Nephron (organoid): ENCODE measurements around the gene PSAT1.

Experiments
- H3K27ac Mint-ChIP-seq, 3 experiments: 2 replicates each; pipeline ENCODE4 v1.8.0; 2020; ENCODE audit warnings: mixed read lengths in 3 of 3, mild to moderate bottlenecking in 2 of 3, moderate library complexity in 1 of 3
- H3K27me3 Mint-ChIP-seq: 2 replicates; pipeline ENCODE4 v1.8.0; 2021; ENCODE audit warnings: low read depth, mild to moderate bottlenecking, moderate library complexity, mixed read lengths
- H3K36me3 Mint-ChIP-seq: 2 replicates; pipeline ENCODE4 v1.8.0; 2020; ENCODE audit warnings: low read depth, mixed read lengths
- H3K4me1 Mint-ChIP-seq: 2 replicates; pipeline ENCODE4 v1.8.0; 2020; ENCODE audit warnings: mixed read lengths
- H3K4me3 Mint-ChIP-seq, 3 experiments: 2 replicates each; pipeline ENCODE4 v1.8.0; 2020; ENCODE audit warnings: mild to moderate bottlenecking in 3 of 3, mixed read lengths in 3 of 3, moderate library complexity in 2 of 3
- H3K9me3 Mint-ChIP-seq: 2 replicates; pipeline ENCODE4 v1.8.0; 2020; ENCODE audit warnings: mixed read lengths
- CTCF ChIP-seq, 3 experiments: fragments of 200-600 bp; sonication (generic); IDR thresholded peaks; one replicate each; pipeline ENCODE4 v1.5.0; 2021; ENCODE audit warnings: antibody characterized with exemption in 3 of 3; ENCODE audit not compliant: unreplicated experiment in 3 of 3

Gene PSAT1

GRCh38 chr9:78306222-78307076 lies 9.5 kb downstream of the PSAT1 start:
- Mint-ChIP-seq H3K4me1 (no peaks in the 10 kb centered on the region), H3K27me3 (no peaks in the 10 kb centered on the region), H3K27ac (no peak overlapping the region), H3K4me3 (no peak overlapping the region), H3K36me3 (peaks cover 74% of the 10 kb centered on the region), H3K9me3 (no peaks in the 10 kb centered on the region)
- TF ChIP-seq CTCF (IDR thresholded peaks at IDR 0.05; ENCODE audit: unreplicated experiment in 3 of 3): no peak

GRCh38 chr9:78307360-78307759 lies 10.4 kb downstream of the PSAT1 start:
- Mint-ChIP-seq H3K9me3 (no peaks in the 10 kb centered on the region), H3K27ac (peak overlapping the region in 1 of 3 experiments; percentile 18), H3K4me3 (no peak overlapping the region), H3K36me3 (peaks cover 70% of the 10 kb centered on the region), H3K27me3 (no peaks in the 10 kb centered on the region), H3K4me1 (no peaks in the 10 kb centered on the region)
- no peak for TF ChIP-seq CTCF (IDR thresholded peaks at IDR 0.05; ENCODE audit: unreplicated experiment in 3 of 3)

DNA sequence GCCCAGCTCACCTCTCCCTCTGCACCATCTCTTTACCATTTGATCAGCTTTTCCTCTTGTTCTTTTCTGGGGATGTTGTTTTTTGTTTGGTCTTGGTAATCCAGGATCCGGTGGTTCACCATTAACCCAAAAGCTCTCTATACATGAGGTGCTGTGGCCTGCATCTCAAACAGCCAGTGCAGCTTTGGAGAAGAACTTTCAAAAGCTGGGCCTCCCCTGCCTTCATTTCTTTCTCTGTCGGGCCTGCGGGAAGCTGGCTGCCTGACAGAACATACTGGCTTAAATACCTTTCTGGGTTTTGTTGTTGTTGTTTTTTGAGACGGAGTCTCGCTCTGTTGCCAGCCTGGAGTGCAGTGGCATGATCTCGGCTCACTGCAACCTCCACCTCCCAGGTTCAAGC lies 12.1 kb downstream of the PSAT1 start:
- Mint-ChIP-seq H3K9me3 (no peaks in the 10 kb centered on the region), H3K4me3 (no peak overlapping the region), H3K36me3 (peaks cover 60% of the 10 kb centered on the region), H3K27me3 (no peaks in the 10 kb centered on the region), H3K4me1 (no peaks in the 10 kb centered on the region), H3K27ac (no peak overlapping the region)
- TF ChIP-seq CTCF (IDR thresholded peaks at IDR 0.05; ENCODE audit: unreplicated experiment in 3 of 3): no peak

DNA sequence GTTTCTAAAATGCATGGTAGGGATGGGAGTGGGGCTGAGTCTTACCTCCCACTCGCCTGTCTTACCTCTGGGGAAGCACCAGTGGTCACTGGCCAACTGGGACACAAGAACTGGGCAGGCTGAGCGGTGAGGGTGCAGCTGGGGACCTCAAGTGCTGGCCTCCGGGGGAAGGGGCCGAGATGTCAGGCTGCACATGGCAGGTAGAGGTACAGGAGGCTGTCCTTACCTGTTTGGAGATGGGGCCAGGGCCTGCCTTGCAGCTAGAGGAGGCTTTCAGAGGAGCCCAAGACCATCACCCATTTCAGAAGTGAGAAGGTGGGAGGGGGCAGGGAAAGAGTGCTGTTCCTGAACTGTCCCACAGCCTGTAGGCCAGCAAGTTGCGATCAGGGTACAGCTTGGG lies 14.2 kb downstream of the PSAT1 start:
- H3K4me1 Mint-ChIP-seq: peaks cover 16% of the 10 kb centered on the region
- H3K9me3 Mint-ChIP-seq: no peaks in the 10 kb centered on the region
- H3K4me3 Mint-ChIP-seq: no peak overlapping the region
- TF ChIP-seq CTCF (IDR thresholded peaks at IDR 0.05; ENCODE audit: unreplicated experiment in 3 of 3): no peak
- no peak overlapping the region for H3K27ac Mint-ChIP-seq
- no peaks in the 10 kb centered on the region for H3K27me3 Mint-ChIP-seq
- H3K36me3 Mint-ChIP-seq: peaks cover 52% of the 10 kb centered on the region

GRCh38 chr9:78311886-78312524 lies 15.1 kb downstream of the PSAT1 start:
- no peaks in the 10 kb centered on the region for H3K27me3 Mint-ChIP-seq
- no peak for TF ChIP-seq CTCF (IDR thresholded peaks at IDR 0.05; ENCODE audit: unreplicated experiment in 3 of 3)
- H3K36me3 Mint-ChIP-seq: peaks cover 54% of the 10 kb centered on the region
- peaks cover 26% of the 10 kb centered on the region for H3K4me1 Mint-ChIP-seq
- H3K9me3 Mint-ChIP-seq: no peaks in the 10 kb centered on the region
- peak overlapping the region in 1 of 3 experiments; percentile 44 for H3K27ac Mint-ChIP-seq
- H3K4me3 Mint-ChIP-seq: no peak overlapping the region
